Measurements from ENCODE around the gene CYP2W1. TPM values are rescaled to one million over a fixed set of nuclear protein-coding genes. Genes with fewer than 3 reads are reported as not detected.

The CYP2W1 gene
- total RNA-seq, 1 donor from 2014 or later = 2.0 TPM

GRCh38 chr7:1004018-1004852 is 21.3 kb downstream of the CYP2W1 start:
- intact Hi-C loops (cut with DNase I) = no loop called here
- no peaks in the 10 kb centered on the region for H3K4me1 ChIP-seq
- peaks cover 0 to 6% of the 10 kb centered on the region in 2 donors for H3K36me3 ChIP-seq

DNA sequence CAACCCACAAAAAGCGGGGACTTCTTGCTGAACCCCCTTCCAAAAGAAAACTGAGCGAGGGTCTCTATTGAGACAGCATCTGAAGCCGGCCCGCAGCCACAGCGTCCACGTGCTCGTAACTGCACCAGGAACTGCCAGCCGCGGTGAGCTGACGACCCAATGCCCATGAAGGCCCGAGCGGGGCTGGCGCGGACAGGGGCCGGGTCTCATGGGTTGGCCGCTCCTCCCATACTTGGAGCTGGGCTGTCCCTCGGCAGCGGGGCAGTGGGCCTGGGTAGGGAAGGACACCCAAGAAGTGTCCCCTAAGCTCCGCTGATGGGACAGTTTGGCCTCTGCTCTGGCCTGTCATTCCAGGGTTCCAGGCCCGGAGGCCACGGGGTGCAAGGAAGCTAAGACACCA is 22.3 kb downstream of the CYP2W1 start:
- Histone ChIP-seq H3K9me3 (no peaks in the 10 kb centered on the region), H3K36me3 (peaks cover 0 to 12% of the 10 kb centered on the region in 2 donors), H3K27ac (no peak overlapping the region), H3K27me3 (no peaks in the 10 kb centered on the region), H3K4me3 (no peak overlapping the region), H3K4me1 (no peaks in the 10 kb centered on the region)
- intact Hi-C loops (cut with DNase I) = no loop called here
- TF ChIP-seq, protein P1, sequence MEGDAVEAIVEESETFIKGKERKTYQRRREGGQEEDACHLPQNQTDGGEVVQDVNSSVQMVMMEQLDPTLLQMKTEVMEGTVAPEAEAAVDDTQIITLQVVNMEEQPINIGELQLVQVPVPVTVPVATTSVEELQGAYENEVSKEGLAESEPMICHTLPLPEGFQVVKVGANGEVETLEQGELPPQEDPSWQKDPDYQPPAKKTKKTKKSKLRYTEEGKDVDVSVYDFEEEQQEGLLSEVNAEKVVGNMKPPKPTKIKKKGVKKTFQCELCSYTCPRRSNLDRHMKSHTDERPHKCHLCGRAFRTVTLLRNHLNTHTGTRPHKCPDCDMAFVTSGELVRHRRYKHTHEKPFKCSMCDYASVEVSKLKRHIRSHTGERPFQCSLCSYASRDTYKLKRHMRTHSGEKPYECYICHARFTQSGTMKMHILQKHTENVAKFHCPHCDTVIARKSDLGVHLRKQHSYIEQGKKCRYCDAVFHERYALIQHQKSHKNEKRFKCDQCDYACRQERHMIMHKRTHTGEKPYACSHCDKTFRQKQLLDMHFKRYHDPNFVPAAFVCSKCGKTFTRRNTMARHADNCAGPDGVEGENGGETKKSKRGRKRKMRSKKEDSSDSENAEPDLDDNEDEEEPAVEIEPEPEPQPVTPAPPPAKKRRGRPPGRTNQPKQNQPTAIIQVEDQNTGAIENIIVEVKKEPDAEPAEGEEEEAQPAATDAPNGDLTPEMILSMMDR (IDR thresholded peaks at IDR 0.05) = no peak
- TF ChIP-seq POLR2AphosphoS5 (IDR thresholded peaks at IDR 0.05; ENCODE audit: insufficient read depth in 1 of 2, low read depth in 1 of 2) = no peak
- no peak for DNase-seq (ENCODE audit: extremely low spot score in 2 of 2)

More at GRCh38 chr7:1004018-1004852, 21.3 kb downstream of the CYP2W1 start:
- TF ChIP-seq POLR2AphosphoS5 (IDR thresholded peaks at IDR 0.05; ENCODE audit: insufficient read depth in 1 of 2, low read depth in 1 of 2) = no peak
- TF ChIP-seq, protein P1 (IDR thresholded peaks at IDR 0.05) = no peak
- TF ChIP-seq POLR2A (IDR thresholded peaks at IDR 0.05) = no peak
- H3K27me3 ChIP-seq = no peaks in the 10 kb centered on the region
- H3K27ac ChIP-seq = no peak overlapping the region
- H3K4me3 ChIP-seq = no peak overlapping the region
- DNase-seq (ENCODE audit: extremely low spot score in 2 of 2) = no peak
- no peaks in the 10 kb centered on the region for H3K9me3 ChIP-seq

DNA sequence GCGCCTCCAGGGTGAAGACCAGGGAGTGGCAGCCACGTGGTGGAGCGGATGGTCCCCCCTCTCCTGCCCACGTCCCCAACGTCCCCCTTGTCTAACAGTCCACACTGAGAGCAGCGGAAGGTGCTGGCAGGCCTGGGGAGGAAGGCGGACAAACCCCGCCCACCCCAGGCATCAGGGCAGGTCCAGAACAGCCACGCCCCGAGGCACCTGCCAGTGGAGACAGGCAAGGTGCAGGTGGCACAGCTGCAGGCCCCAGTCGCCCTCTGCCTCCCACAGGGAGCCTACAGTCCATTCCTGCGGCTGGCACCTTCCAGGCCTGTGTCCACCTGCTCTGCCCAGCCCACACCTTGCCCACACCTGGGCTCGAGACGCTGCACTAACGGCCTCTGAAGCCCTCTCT is 24.9 kb downstream of the CYP2W1 start:
- TF ChIP-seq, protein P1 (IDR thresholded peaks at IDR 0.05) = no peak
- TF ChIP-seq POLR2A (IDR thresholded peaks at IDR 0.05) (no peak), POLR2AphosphoS5 (IDR thresholded peaks at IDR 0.05; ENCODE audit: insufficient read depth in 1 of 2, low read depth in 1 of 2) (no peak)
- Histone ChIP-seq H3K4me1 (peaks cover 6% of the 10 kb centered on the region), H3K4me3 (no peak overlapping the region), H3K9me3 (no peaks in the 10 kb centered on the region), H3K36me3 (peaks cover 0 to 12% of the 10 kb centered on the region in 2 donors), H3K27ac (no peak overlapping the region), H3K27me3 (no peaks in the 10 kb centered on the region)
- DNase-seq (ENCODE audit: extremely low spot score in 2 of 2) = no peak
- intact Hi-C loops (cut with DNase I) = no loop called here

GRCh38 chr7:1008733-1009363 is 25.9 kb downstream of the CYP2W1 start:
- TF ChIP-seq, protein P1 (IDR thresholded peaks at IDR 0.05) = no peak
- no peak for TF ChIP-seq POLR2AphosphoS5 (IDR thresholded peaks at IDR 0.05; ENCODE audit: insufficient read depth in 1 of 2, low read depth in 1 of 2)
- TF ChIP-seq POLR2A (IDR thresholded peaks at IDR 0.05) = no peak
- intact Hi-C loops (cut with DNase I) = no loop called here
- H3K36me3 ChIP-seq = peaks cover 0 to 12% of the 10 kb centered on the region in 2 donors

GRCh38 chr7:1009747-1010146 is 26.8 kb downstream of the CYP2W1 start:
- H3K4me3 ChIP-seq = no peak overlapping the region
- no peaks in the 10 kb centered on the region for H3K27me3 ChIP-seq
- intact Hi-C loops (cut with DNase I) = no loop called here
- H3K27ac ChIP-seq = no peak overlapping the region
- no peak for DNase-seq (ENCODE audit: extremely low spot score in 2 of 2)
- H3K4me1 ChIP-seq = peaks cover 6% of the 10 kb centered on the region
- no peaks in the 10 kb centered on the region for H3K9me3 ChIP-seq
- TF ChIP-seq POLR2A (IDR thresholded peaks at IDR 0.05) = no peak
- no peak for TF ChIP-seq POLR2AphosphoS5 (IDR thresholded peaks at IDR 0.05; ENCODE audit: insufficient read depth in 1 of 2, low read depth in 1 of 2)
- TF ChIP-seq, protein P1 (IDR thresholded peaks at IDR 0.05) = no peak
- H3K36me3 ChIP-seq = peaks cover 0 to 12% of the 10 kb centered on the region in 2 donors

More at GRCh38 chr7:1008733-1009363, 25.9 kb downstream of the CYP2W1 start:
- Histone ChIP-seq H3K27ac (no peak overlapping the region), H3K4me1 (peaks cover 6% of the 10 kb centered on the region), H3K4me3 (no peak overlapping the region), H3K9me3 (no peaks in the 10 kb centered on the region), H3K27me3 (no peaks in the 10 kb centered on the region)
- DNase-seq (ENCODE audit: extremely low spot score in 2 of 2) = no peak

Data from vagina (tissue), 2 donors.